GM19239 (cell line): ENCODE data around the gene PRSS3.
"Not testable (repeated sequence)": the region's sequence is repeated elsewhere in the genome, so short reads cannot be mapped to it uniquely, and the experiment has no call there.

Source experiments
- DNase-seq: peaks from one replicate; pipeline ENCODE4 v3.0.0; 2011; ENCODE audit warnings: low spot score; ENCODE audit not compliant: insufficient read length
- FAIRE-seq: peaks from 2 replicates; lab custom pipeline; 2011; peaks lifted over from hg19 to GRCh38; lab: Jason Lieb, UNC

PRSS3 gene

DNA sequence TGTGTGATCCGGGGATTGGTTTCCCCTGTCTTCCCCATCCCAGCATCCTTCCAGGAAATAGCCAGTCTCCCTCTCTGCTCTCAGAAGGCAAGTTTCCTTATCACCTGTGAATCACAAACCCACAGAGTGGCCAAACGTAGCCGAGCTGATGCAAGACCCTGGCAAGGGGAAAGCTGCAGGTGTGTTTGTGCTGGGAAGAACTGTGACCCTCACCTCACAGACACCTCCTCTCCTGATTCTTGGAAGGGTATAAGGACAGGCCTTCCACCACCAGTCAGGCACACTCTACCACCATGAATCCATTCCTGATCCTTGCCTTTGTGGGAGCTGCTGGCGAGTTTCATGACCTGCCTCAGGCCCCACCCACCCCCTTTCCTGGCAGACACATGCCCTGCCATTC, at the start of gene PRSS3:
PRSS3 (plus strand) TSS at position 281 of the 400 bp plus-strand sequence; CDS start at position 294, 13 bp downstream.
- no peak for DNase-seq
- no peak for FAIRE-seq

- no peak for FAIRE-seq
- no peak for DNase-seq
These were observed 46.6 kb upstream of the PRSS3 start for GRCh38 chr9:33748633-33749304.

DNA sequence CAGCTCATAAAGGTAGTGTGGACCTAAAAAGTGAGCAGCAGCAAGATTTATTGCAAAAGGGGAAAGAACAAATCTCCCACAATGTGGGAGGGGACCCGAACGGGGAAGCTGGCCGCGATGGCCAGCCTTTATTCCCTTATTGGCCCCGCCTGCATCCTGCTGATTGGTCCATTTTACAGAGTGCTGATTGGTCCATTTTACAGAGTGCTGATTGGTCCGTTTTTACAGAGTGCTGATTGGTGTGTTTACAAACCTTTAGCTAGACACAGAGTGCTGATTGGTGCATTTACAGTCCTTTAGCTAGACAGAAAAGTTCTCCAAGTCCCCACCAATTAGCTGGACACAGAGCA, 46.1 kb upstream of the PRSS3 start:
- not testable (repeated sequence) for FAIRE-seq, DNase-seq

DNA sequence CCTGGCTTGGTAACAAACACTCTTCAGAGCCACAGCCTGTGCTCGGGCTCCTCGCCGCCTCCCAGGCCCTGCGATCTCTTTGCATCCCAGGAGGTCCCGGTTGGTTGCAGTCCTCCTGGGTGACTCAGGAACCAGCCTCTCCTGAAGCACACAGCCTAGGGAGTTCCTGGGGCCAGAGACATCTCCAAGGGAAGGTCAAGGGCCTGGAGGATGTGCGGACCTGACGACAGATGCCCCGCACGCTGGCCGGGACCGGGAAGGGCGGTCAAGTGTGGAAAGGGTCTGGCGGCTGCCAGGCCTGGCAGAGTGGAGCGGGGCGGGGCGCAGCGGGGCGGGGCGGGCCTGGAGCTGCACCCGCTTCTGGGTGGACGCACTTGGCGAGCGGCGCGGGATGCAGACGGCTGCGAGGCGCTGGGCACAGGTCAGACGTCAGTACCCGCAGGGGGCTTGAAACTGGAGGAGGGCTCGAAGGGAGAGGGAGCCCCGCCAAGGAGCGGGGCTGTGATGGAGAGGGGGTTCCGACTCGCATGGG, 45.0 kb upstream of the PRSS3 start:
- FAIRE-seq (no peak), DNase-seq (no peak)

DNA sequence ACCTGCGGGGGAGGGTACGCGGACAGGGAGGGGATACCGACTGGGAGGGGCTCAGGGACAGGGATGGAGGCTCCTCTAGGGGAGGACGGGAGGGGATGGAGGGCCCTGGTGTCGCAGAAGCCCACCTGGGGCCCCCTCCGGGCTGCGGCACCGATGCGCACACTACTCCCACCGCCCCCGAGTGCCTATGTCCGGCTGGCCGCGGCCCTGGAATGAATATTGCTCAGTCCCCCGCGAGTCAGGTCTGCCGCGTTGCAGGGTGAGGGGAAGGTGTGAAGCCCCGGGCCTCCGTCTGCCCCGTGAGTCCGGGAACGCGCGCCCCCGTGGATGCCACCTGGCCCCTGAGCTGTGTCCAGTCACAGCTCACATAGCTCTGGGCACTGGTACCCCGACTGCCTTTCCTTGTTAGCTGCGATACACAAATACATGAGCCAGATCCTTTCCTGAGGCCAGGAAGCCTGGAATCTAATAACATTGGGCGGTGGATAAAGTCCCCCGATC, 44.5 kb upstream of the PRSS3 start:
- FAIRE-seq (no peak), DNase-seq (no peak)

DNA sequence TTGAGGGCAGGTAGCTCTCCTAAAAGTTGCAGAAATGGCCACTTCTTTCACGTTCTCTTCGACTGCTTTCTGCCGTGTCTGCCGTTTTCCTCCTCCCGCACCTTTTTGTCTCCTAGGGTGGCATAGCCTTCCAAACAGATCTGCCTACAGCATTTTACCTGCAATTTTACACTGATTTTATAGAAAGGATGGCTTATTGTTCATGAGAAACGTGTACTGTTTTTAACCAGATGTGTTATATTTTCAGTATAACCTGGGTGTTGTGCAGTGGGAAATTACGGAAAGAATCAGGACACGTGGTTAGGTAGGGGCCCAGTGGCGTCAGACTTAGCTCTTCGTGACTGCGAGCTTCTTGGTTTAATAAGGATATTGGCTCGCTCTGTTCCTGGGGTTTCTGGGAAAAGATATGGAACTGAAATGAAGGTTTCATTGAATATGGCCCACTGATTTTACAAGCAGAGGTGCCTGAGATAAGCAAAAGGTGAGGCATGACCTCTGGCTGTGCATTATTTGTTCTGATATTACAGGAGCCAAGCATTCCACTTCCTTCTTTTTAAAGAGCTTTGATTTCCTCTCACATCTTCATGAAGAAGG, 43.7 kb upstream of the PRSS3 start:
- DNase-seq (no peak), FAIRE-seq (no peak)

- FAIRE-seq, result no peak
- DNase-seq, result no peak
These were observed 43.2 kb upstream of the PRSS3 start for GRCh38 chr9:33752130-33752637.

DNA sequence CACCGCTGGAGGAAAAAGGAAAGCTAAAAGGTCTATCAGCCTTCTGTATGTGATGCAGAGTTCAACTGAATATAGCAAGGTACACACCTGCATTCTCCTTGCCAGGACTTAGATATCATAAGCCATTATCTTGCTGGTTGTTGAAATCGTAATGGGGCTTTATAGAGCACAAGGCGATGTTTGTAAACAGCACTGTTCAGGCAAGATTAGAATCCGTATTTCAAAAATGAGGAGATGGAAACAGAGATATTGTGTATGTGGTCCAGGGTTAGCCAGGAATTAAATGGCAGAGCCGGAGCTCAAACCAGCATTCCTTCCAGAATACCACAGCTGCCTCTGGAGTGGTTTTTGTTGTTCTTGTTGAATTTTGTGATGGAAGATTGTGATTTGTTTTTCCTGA, 42.6 kb upstream of the PRSS3 start:
- not testable (repeated sequence) for DNase-seq, FAIRE-seq

GRCh38 chr9:33759648-33760047, 35.7 kb upstream of the PRSS3 start:
- not testable (repeated sequence) for DNase-seq, FAIRE-seq

DNA sequence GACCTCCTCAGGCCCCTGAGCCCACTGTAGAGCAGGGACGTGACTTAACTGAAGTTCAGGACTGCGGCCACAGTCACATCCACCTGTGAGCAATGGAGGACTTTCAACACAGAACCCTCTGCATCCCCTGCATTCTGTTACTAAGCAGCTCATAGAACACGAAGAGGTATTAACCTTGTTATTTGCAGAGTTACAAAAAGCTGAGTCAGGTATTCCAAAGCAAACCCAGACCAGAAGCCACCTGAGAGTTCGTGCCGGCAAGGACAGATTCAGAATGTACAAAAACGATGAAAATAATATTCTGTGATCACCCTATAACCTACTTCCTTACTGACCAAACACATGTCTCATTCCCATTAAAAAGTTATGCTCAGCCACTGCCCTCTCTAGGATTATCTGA, 33.0 kb upstream of the PRSS3 start:
- no peak for FAIRE-seq

DNA sequence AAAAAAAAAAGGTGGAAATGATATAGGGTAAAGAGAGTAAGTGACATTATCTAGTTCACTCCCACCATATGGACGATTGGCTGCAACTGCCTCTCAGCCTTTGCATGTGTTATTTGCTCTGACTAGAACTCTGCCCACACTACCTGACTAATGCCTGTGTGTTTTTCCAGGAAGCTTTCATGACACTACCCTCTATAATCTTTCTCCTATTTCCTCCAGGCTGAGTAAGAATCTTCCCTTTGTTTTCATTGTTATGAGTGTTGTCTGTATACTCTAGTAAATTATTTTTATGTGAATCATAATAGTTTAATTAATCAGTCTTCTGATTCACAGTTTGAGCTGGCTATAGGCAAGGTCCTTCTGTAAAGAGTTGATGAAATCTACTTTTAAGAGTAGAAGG, 31.7 kb upstream of the PRSS3 start:
- not testable (repeated sequence) for FAIRE-seq, DNase-seq

More for the DNA sequence above, 33.0 kb upstream of the PRSS3 start:
- no peak for DNase-seq

GRCh38 chr9:33765411-33765810, 29.9 kb upstream of the PRSS3 start:
- no peak for FAIRE-seq
- DNase-seq, result no peak

- not testable (repeated sequence) for DNase-seq, FAIRE-seq
These were observed 25.0 kb upstream of the PRSS3 start for GRCh38 chr9:33770156-33770880.

GRCh38 chr9:33773135-33773534, 22.2 kb upstream of the PRSS3 start:
- DNase-seq, FAIRE-seq: not testable (repeated sequence)

- DNase-seq, FAIRE-seq: not testable (repeated sequence)
These were observed 21.2 kb upstream of the PRSS3 start for GRCh38 chr9:33774074-33774659.

GRCh38 chr9:33776578-33776977, 18.8 kb upstream of the PRSS3 start:
- DNase-seq (no peak), FAIRE-seq (no peak)

DNA sequence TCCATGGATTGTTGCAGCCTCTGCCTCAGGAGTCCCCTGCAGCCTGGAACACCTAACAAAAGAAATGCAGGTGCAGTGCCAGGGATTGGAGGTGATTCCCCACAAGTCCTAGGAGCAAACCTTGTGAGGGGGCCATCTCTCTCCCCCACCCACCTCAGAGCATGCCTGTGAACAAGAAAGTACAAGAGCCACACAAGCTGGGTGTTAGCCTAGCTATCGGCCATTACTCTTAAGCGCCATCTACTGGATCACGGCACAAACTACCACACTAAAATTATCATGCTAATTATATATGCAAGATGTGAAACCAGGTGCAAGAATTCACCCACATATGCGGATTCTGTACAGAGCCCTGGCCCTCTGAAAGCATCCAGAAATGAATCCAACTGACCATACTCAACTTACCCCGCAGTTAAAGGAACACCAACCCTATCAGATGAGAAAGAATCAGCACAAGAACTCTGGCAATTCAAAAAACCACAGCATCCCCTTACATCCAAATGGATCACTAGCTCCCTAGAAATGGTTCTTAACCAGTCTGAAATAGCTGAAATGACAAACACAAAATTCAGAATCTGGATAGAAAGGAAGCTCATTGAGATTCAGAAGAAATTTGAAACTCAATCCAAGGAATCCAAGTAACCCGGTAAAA, 16.5 kb upstream of the PRSS3 start:
- peak; percentile 71 for FAIRE-seq

GRCh38 chr9:33780276-33780675, 15.1 kb upstream of the PRSS3 start:
- FAIRE-seq, result no peak
- no peak for DNase-seq

More for the DNA sequence above, 16.5 kb upstream of the PRSS3 start:
- peak; percentile 37 for DNase-seq

GRCh38 chr9:33781736-33782135, 13.6 kb upstream of the PRSS3 start:
- no peak for DNase-seq
- FAIRE-seq, result peak; percentile 79
